AG10803 (cell line): ENCODE data around the gene CDCP2.

ENCODE experiments used
- DNase-seq: peaks from one replicate; pipeline ENCODE4 v3.0.0; 2010; ENCODE audit warnings: low read depth
- H3K4me3 ChIP-seq: 2 replicates; pipeline ENCODE4 v1.5.1; 2011; ENCODE audit warnings: mild to moderate bottlenecking, low read length, control low read depth
- CTCF ChIP-seq: conservative IDR thresholded peaks from 2 replicates; pipeline ENCODE4 v1.5.1; 2011; ENCODE audit warnings: mild to moderate bottlenecking, low read length, control low read depth, inconsistent platforms

The CDCP2 gene

GRCh38 chr1:54091666-54092065 is 61.1 kb downstream of the CDCP2 start:
- no peak for TF ChIP-seq CTCF
- no peak for DNase-seq
- H3K4me3 ChIP-seq = no peak overlapping the region

- no peak for TF ChIP-seq CTCF
- no peak overlapping the region for H3K4me3 ChIP-seq
- DNase-seq = no peak
These were observed 64.4 kb downstream of the CDCP2 start for GRCh38 chr1:54088385-54088784.

GRCh38 chr1:54086754-54087153 is 66.0 kb downstream of the CDCP2 start:
- no peak for DNase-seq
- no peak overlapping the region for H3K4me3 ChIP-seq
- no peak for TF ChIP-seq CTCF

GRCh38 chr1:54084794-54085193 is 68.0 kb downstream of the CDCP2 start:
- no peak overlapping the region for H3K4me3 ChIP-seq
- TF ChIP-seq CTCF = no peak
- no peak for DNase-seq
